Left lung (tissue), 10 donors: ENCODE data around the gene GPC3. TPM values are rescaled to one million over a fixed set of nuclear protein-coding genes. Genes with fewer than 3 reads are reported as not detected.

Experiments
- ATAC-seq: fragments of 200-7000 bp; cut with Tn5 transposase; one replicate; pipeline ENCODE4 v1.9.1; 2020; ENCODE audit warnings: moderate library complexity
- DNase-seq, 4 donors: peaks; one replicate each; pipeline ENCODE4 v3.0.0-alpha.2; 2013 to 2020
- H3K27ac ChIP-seq, 2 donors: fragments of 200-600 bp; sonication (generic) in 1 of 2; one replicate each; pipeline versions ENCODE4 v1.5.0 to v1.8.0; 2020 to 2021
- H3K27me3 ChIP-seq, 2 donors: fragments of 200-600 bp; sonication (generic) in 1 of 2; one replicate each; pipeline versions ENCODE4 v1.5.0 to v1.8.0; 2020 to 2021
- H3K36me3 ChIP-seq, 2 donors: fragments of 200-600 bp; sonication (generic) in 1 of 2; one replicate each; pipeline versions ENCODE4 v1.5.0 to v1.8.0; 2020 to 2021
- H3K4me1 ChIP-seq, 2 donors: fragments of 200-600 bp; one replicate each; pipeline ENCODE4 v1.8.0; 2021
- H3K4me3 ChIP-seq, 2 donors: fragments of 200-600 bp; sonication (generic) in 1 of 2; one replicate each; pipeline versions ENCODE4 v1.5.0 to v1.8.0; 2020 to 2021; ENCODE audit warnings: mild to moderate bottlenecking in 1 of 2
- H3K9me3 ChIP-seq, 2 donors: fragments of 200-600 bp; sonication (generic) in 1 of 2; one replicate each; pipeline versions ENCODE4 v1.5.0 to v1.8.0; 2020 to 2021
- intact Hi-C, 2 donors: fragments of 100-400 bp; cut with DNase I; formaldehyde crosslinking; loops; one replicate each; pipeline versions ENCODE4 v1.11.2 to v1.14.2; 2022
- polyA plus RNA-seq, 6 donors: library from polyadenylated mRNA; unstranded; fragments of 120-200 nt; gene quantifications; one replicate each; pipeline ENCODE4 v1.2.1, GENCODE V29; 2013; ENCODE audit not compliant: insufficient read length in 6 of 6
- total RNA-seq, 2 donors: library from RNA; stranded (reverse); fragmentation: NEBNext Ultra II Directional; extraction: Animal tissue kit (Norgen Biotek cat#: 25700); gene quantifications; one replicate each; pipeline ENCODE4 v1.2.1, GENCODE V29; 2021
- TF ChIP-seq, protein P1 (sequence below), 2 donors: fragments of 200-600 bp; sonication (generic) in 1 of 2; IDR thresholded peaks; one replicate each; pipeline versions ENCODE4 v1.5.0 to v1.8.0; 2021; ENCODE audit warnings: antibody characterized with exemption in 2 of 2
- donor health status: DM: no; HTN: yes; CAD: no.
- donor health status: DM: no; HTN: no; CAD: no.

GPC3 gene
- total and polyA plus RNA-seq, 8 donors: 42.1 to 581 (median 448) TPM

DNA sequence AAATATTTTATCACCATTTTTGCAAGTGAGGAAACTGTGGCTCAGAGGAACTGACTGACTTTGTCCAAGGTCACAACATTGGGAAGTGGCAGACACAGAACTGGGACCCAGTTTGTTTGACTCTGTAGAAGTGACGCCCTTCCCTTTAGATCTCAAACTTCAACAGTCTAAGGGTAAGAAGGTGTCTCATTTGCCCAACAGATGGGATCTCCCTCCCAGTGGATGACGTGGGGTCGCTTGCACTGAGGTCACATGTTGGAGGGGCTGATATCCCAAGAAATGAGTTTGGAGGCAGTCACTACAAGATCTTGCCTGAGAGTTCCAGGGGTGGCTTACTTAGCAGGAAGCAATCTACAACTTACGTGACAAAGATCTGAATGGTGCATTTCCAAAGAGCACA is 397.6 kb downstream of the GPC3 start:
- Histone ChIP-seq H3K9me3 (no peaks in the 10 kb centered on the region), H3K36me3 (no peaks in the 10 kb centered on the region), H3K4me1 (no peaks in the 10 kb centered on the region), H3K4me3 (no peak overlapping the region), H3K27me3 (no peaks in the 10 kb centered on the region), H3K27ac (no peak overlapping the region)
- DNase-seq (no peak), ATAC-seq (no peak)
- intact Hi-C loops: no loop called here
- TF ChIP-seq, protein P1, sequence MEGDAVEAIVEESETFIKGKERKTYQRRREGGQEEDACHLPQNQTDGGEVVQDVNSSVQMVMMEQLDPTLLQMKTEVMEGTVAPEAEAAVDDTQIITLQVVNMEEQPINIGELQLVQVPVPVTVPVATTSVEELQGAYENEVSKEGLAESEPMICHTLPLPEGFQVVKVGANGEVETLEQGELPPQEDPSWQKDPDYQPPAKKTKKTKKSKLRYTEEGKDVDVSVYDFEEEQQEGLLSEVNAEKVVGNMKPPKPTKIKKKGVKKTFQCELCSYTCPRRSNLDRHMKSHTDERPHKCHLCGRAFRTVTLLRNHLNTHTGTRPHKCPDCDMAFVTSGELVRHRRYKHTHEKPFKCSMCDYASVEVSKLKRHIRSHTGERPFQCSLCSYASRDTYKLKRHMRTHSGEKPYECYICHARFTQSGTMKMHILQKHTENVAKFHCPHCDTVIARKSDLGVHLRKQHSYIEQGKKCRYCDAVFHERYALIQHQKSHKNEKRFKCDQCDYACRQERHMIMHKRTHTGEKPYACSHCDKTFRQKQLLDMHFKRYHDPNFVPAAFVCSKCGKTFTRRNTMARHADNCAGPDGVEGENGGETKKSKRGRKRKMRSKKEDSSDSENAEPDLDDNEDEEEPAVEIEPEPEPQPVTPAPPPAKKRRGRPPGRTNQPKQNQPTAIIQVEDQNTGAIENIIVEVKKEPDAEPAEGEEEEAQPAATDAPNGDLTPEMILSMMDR (IDR thresholded peaks at IDR 0.05): no peak

DNA sequence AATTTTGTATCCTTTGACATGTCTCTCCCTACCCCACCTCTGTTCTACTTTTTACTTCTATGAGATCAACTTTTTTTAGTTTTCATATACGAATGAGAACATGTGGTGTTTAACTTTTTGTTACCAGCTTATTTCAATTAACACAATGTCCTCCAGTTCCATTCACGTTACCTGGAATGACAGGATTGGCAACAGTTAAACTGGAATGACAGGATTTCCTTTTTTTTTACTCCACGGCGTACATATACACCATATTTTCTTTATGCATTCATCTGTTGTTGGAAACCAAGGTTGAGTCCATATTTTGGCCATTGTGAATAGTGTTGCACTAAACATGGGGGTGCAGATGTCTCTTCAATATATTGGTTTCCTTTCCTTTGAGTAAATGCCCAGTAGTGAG is 398.3 kb downstream of the GPC3 start:
- TF ChIP-seq, protein P1 (IDR thresholded peaks at IDR 0.05): no peak
- intact Hi-C loops: no loop called here
- Histone ChIP-seq H3K9me3 (no peaks in the 10 kb centered on the region), H3K27ac (no peak overlapping the region), H3K27me3 (no peaks in the 10 kb centered on the region), H3K36me3 (no peaks in the 10 kb centered on the region), H3K4me3 (no peak overlapping the region), H3K4me1 (no peaks in the 10 kb centered on the region)
- DNase-seq (no peak), ATAC-seq (no peak)

DNA sequence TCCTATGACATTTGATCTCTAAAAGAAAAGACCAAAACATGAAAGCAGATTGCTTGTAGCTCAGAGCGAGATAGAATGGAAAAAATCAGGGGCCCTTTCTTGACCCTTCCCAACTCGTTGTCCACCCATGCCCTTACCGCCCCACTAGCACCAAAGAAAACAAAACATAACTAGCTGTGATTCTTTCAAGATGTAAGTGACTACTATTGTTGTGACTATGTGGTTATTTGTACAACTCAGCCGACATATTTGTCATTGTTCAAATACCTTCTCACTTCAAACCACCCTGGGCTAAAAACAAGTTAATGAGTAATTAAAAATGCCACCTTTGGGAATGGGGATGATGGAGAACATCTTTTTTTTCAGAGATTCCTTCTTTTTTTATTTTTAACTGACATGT is 399.0 kb downstream of the GPC3 start:
- H3K4me1 ChIP-seq: no peaks in the 10 kb centered on the region
- no peak for DNase-seq
- no peak overlapping the region for H3K27ac ChIP-seq
- H3K36me3 ChIP-seq: no peaks in the 10 kb centered on the region
- H3K4me3 ChIP-seq: no peak overlapping the region
- intact Hi-C loops: no loop called here
- no peaks in the 10 kb centered on the region for H3K27me3 ChIP-seq
- H3K9me3 ChIP-seq: no peaks in the 10 kb centered on the region
- ATAC-seq: no peak
- TF ChIP-seq, protein P1 (IDR thresholded peaks at IDR 0.05): no peak

DNA sequence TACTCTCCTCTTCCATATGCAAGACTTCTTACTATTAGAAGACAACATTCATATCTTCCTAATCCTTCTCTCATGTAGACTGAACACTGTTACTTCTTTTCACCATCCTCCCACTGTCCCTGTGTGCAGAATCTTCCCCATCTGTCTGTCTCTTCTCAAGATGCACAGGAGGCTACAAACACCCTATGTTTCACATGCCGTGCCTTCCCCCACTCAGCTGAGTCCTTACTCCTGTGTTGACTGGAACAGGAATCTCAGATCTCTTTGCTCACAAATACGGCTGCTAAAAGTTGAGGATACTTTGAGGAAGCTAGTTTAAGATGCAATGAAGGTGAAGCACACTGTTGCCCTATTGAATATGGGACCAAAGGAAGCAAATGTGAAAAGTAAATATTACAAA is 401.6 kb downstream of the GPC3 start:
- Histone ChIP-seq H3K27me3 (no peaks in the 10 kb centered on the region), H3K9me3 (no peaks in the 10 kb centered on the region), H3K4me1 (no peaks in the 10 kb centered on the region), H3K36me3 (no peaks in the 10 kb centered on the region), H3K4me3 (no peak overlapping the region), H3K27ac (no peak overlapping the region)
- intact Hi-C loops: no loop called here
- TF ChIP-seq, protein P1 (IDR thresholded peaks at IDR 0.05): no peak
- DNase-seq: no peak
- ATAC-seq: no peak

DNA sequence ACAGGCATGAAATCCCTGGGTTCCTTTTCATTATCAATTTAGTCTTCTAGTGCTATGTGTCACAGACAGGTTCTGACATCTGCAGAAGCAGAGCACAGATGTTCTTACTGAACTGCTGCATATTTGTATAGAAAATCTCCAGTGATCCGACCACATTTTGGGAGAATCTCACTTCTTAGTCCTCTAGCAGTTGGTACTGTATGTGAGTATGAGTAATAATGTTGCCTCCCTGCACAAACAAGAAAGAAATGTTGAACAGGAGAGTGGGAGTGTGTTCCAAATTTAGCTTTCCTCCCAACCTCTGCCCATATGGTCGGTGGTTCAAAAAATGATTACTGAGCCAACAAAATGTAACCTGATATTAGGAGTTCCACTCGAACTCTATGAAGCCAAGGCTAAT is 404.8 kb downstream of the GPC3 start:
- no peak for ATAC-seq

More for the DNA sequence above, 404.8 kb downstream of the GPC3 start:
- no peak for DNase-seq
- Histone ChIP-seq H3K27ac (no peak overlapping the region), H3K27me3 (no peaks in the 10 kb centered on the region), H3K36me3 (no peaks in the 10 kb centered on the region), H3K4me1 (no peaks in the 10 kb centered on the region), H3K4me3 (no peak overlapping the region), H3K9me3 (no peaks in the 10 kb centered on the region)
- intact Hi-C loops: no loop called here
- TF ChIP-seq, protein P1 (IDR thresholded peaks at IDR 0.05): no peak
